ENCODE results near the gene C9orf153. TPM values are rescaled to one million over a fixed set of nuclear protein-coding genes. Genes with fewer than 3 reads are reported as not detected.

The C9orf153 gene
- total RNA-seq, 1 experiment from 2014 or later = not detected

- ATAC-seq = no peak
- POLR2A ChIA-PET = no interaction called here
Measured at GRCh38 chr9:86219606-86220005, 39.9 kb downstream of the C9orf153 start.

More at GRCh38 chr9:86219606-86220005, 39.9 kb downstream of the C9orf153 start:
- H3K4me1 ChIP-seq (ENCODE audit: control insufficient read depth in 1 of 2, insufficient read depth in 2 of 2, low read length in 2 of 2) = no peaks in the 10 kb centered on the region
- no peak overlapping the region for H3K27ac ChIP-seq (ENCODE audit: low read depth, low read length)
- RAD21 ChIA-PET (ENCODE audit: low non-redundant PET in 1 of 2, low total read pairs in 2 of 2, uncharacterized antibody in 2 of 2, unreplicated experiment in 2 of 2) = no interaction called here
- no peak overlapping the region for H2AFZ ChIP-seq (ENCODE audit: low read depth, low read length, poor library complexity, severe bottlenecking)
- H3K79me2 ChIP-seq (ENCODE audit: insufficient read depth, low read length) = no peaks in the 10 kb centered on the region
- H3K4me2 ChIP-seq (ENCODE audit: low read length) = no peak overlapping the region
- H3K27me3 ChIP-seq (ENCODE audit: insufficient read depth, low read length) = no peaks in the 10 kb centered on the region
- DNase-seq (ENCODE audit: low read depth, low spot score) = no peak
- CTCF ChIA-PET = interaction anchor here (0.5 to 1.4 kb wide), 2 partner anchors 17 to 521 kb away, joined by 3 to 4 read pairs; no protein-coding TSS in a partner anchor
- no peak overlapping the region for H3K9ac ChIP-seq (ENCODE audit: low read length)
- no peak for TF ChIP-seq TCF7L2 (IDR thresholded peaks at IDR 0.05; ENCODE audit: borderline replicate concordance, extremely low read depth, insufficient read depth, insufficient read length)
- TF ChIP-seq ZFX (IDR thresholded peaks at IDR 0.05) = no peak
- no peak for TF ChIP-seq YY1 (IDR thresholded peaks at IDR 0.05; ENCODE audit: extremely low read depth, insufficient replicate concordance, low read depth, low read length)
- no peak for TF ChIP-seq SIN3A (IDR thresholded peaks at IDR 0.05; ENCODE audit: low read depth)
- TF ChIP-seq ZNF274 (IDR thresholded peaks at IDR 0.05; ENCODE audit: low read depth, low read length) = no peak
- TF ChIP-seq MAX (IDR thresholded peaks at IDR 0.05) = no peak
- no peak for TF ChIP-seq SP1 (IDR thresholded peaks at IDR 0.05; ENCODE audit: low read depth)
- no peak for TF ChIP-seq EZH2phosphoT487 (IDR thresholded peaks at IDR 0.05; ENCODE audit: borderline replicate concordance)
- TF ChIP-seq RAD21 (IDR thresholded peaks at IDR 0.05; ENCODE audit: low read depth) = no peak
- TF ChIP-seq ZBTB33 (IDR thresholded peaks at IDR 0.05; ENCODE audit: extremely low read depth, insufficient replicate concordance, low read length) = no peak
- TF ChIP-seq CBX3 (IDR thresholded peaks at IDR 0.05; ENCODE audit: low read depth) = no peak
- TF ChIP-seq EZH2 (IDR thresholded peaks at IDR 0.05) = no peak
- no peak for TF ChIP-seq POLR2AphosphoS5 (IDR thresholded peaks at IDR 0.05; ENCODE audit: low read depth, low read length)
- TF ChIP-seq EGR1 (IDR thresholded peaks at IDR 0.05; ENCODE audit: low read depth) = no peak
- no peak for TF ChIP-seq FOSL1 (IDR thresholded peaks at IDR 0.05; ENCODE audit: low read depth)
- TF ChIP-seq JUND (IDR thresholded peaks at IDR 0.05) = no peak
- no peak for TF ChIP-seq ELF1 (IDR thresholded peaks at IDR 0.05; ENCODE audit: borderline replicate concordance, low read depth)
- TF ChIP-seq POLR2A (IDR thresholded peaks at IDR 0.05; ENCODE audit: borderline replicate concordance, extremely low read depth, insufficient read depth, insufficient read length) = no peak
- no peak for TF ChIP-seq CTCF (IDR thresholded peaks at IDR 0.05 in 2 of 3, conservative IDR thresholded peaks at IDR 0.05 in 1 of 3; ENCODE audit: borderline replicate concordance in 1 of 3, insufficient read depth in 1 of 3, low read depth in 2 of 3, low read length in 2 of 3)
- no peak for TF ChIP-seq SRF (IDR thresholded peaks at IDR 0.05; ENCODE audit: low read depth)
- no peaks in the 10 kb centered on the region for H3K36me3 ChIP-seq (ENCODE audit: control insufficient read depth in 1 of 2, insufficient read depth in 2 of 2, low read length in 2 of 2)
- H3K4me3 ChIP-seq (replicated peaks in 1 of 2; ENCODE audit: low read depth in 1 of 2, low read length in 2 of 2) = no peak overlapping the region
- H3K9me3 ChIP-seq (ENCODE audit: control insufficient read depth in 1 of 2, insufficient read depth in 1 of 2, low read depth in 1 of 2, low read length in 2 of 2) = no peaks in the 10 kb centered on the region
- BruUV-seq (replicated peaks) = no TSS peak
- no peaks in the 10 kb centered on the region for H3K9me2 ChIP-seq (ENCODE audit: insufficient read depth)
- no peaks in the 10 kb centered on the region for H4K20me1 ChIP-seq (ENCODE audit: insufficient read depth)
- intact Hi-C loops (cut with micrococcal nuclease) = no loop called here

Data from HCT116 (cell line).